ENCODE measurements around the gene FRMD4A. TPM values are rescaled to one million over a fixed set of nuclear protein-coding genes. Genes with fewer than 3 reads are reported as not detected.
"Not testable (repeated sequence)": the region's sequence is repeated elsewhere in the genome, so short reads cannot be mapped to it uniquely, and the experiment has no call there.

FRMD4A gene
- total RNA-seq, 2 experiments from 2014 or later = 0.88 to 1.4 TPM

GRCh38 chr10:13839030-13839429, 491.7 kb downstream of the FRMD4A start:
- POLR2A ChIA-PET = no interaction called here
- Mint-ChIP-seq H3K4me1 (no peaks in the 10 kb centered on the region), H3K27me3 (peaks cover 6% of the 10 kb centered on the region), H3K27ac (no peak overlapping the region), H3K4me3 (no peak overlapping the region), H3K9me3 (peaks cover 4% of the 10 kb centered on the region), H3K36me3 (no peaks in the 10 kb centered on the region)
- DNase-seq (no peak), ATAC-seq (ENCODE audit: low read depth) (no peak)

DNA sequence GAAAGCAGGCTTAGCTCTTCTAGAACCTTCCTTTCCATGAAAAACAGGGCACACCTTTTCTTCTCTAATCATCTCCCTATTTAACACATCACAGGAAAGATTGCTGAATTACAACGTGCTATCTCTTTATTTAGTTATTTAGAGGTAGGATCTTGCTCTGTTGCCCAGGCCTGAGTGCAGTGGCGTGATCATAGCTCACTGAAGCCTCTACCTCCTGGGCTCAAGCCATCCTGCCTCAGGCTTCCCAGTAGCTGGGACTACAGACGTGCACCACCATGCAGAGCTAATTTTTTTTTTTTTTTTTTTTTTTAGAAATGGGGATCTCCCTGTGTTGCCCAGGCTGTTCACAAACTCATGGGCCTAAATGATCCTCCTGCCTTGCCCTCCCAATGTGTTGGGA, 492.8 kb downstream of the FRMD4A start:
- no peaks in the 10 kb centered on the region for H3K4me1 Mint-ChIP-seq
- H3K9me3 Mint-ChIP-seq = peaks cover 4% of the 10 kb centered on the region
- H3K27me3 Mint-ChIP-seq = peaks cover 6% of the 10 kb centered on the region
- H3K4me3 Mint-ChIP-seq = no peak overlapping the region
- H3K36me3 Mint-ChIP-seq = no peaks in the 10 kb centered on the region
- ATAC-seq (ENCODE audit: low read depth) (no peak), DNase-seq (no peak)
- H3K27ac Mint-ChIP-seq = no peak overlapping the region
- POLR2A ChIA-PET = interaction anchor here (0.6 kb wide), 1 partner anchor 125 kb away, joined by 3 read pairs; no protein-coding TSS in a partner anchor

DNA sequence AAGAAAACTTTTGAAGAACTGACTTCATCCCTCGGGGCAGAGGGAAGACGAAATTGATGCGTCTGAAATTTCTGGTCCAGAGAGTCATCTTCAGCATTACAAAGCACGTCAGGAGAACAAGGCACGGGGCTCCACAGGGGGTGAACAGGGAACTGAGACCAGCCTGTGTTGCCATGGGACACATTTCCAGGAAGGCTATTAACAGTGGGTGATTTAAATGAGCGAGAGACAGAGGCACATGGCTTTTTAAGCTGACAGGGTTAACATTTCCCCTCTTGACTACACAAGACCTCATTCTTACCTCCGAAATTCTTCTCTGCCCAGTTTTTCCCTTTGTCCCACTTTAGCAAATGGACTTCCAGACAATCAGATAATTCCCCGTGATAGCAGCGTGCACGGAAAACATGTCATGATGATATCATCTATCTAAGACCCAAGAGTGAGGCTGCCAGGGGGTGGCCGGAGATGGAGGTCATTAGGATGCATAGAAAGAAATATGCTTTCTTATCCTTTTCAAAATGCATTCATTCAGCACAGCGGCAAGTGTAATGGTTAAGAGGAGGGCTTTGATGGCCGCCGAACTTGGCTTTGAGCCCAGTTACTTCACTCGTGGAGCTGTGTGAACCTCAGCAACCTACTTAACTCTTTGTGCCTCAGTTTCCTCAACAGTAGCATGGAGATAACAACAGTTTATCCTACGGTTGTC, 496.0 kb downstream of the FRMD4A start:
- Mint-ChIP-seq H3K4me1 (peaks cover 5% of the 10 kb centered on the region), H3K9me3 (no peaks in the 10 kb centered on the region), H3K27me3 (peaks cover 6% of the 10 kb centered on the region), H3K27ac (no peak overlapping the region), H3K4me3 (no peak overlapping the region), H3K36me3 (peaks cover 2% of the 10 kb centered on the region)
- DNase-seq = no peak
- POLR2A ChIA-PET = interaction anchor here (0.6 kb wide), 1 partner anchor 33 kb away, joined by 3 read pairs; no protein-coding TSS in a partner anchor
- ATAC-seq (ENCODE audit: low read depth) = no peak

DNA sequence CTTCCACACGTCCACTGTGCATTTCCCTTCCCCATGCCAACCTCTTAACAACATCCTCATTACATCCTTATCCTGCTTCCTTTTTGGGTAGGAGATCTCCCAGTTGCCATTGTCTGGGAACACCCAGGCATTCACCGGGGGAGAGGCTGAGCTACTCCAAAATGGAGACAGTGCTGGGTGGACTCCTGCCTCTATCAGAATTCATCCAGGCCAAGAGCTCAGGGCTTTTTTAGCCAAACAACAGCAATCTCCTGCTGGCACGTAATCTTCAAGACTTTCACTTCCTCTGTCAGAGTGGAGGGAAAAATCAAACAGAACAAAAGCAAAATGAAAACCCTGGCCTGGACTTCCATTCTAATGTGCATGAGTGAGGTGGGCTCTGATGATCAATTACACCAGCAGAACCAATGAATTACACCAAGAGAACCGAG, 499.0 kb downstream of the FRMD4A start:
- DNase-seq (no peak), ATAC-seq (ENCODE audit: low read depth) (no peak)
- Mint-ChIP-seq H3K27me3 (peaks cover 4% of the 10 kb centered on the region), H3K4me1 (peaks cover 5% of the 10 kb centered on the region), H3K9me3 (no peaks in the 10 kb centered on the region), H3K27ac (no peak overlapping the region), H3K36me3 (peaks cover 2% of the 10 kb centered on the region), H3K4me3 (no peak overlapping the region)
- POLR2A ChIA-PET = no interaction called here

- POLR2A ChIA-PET = no interaction called here
- H3K4me3 Mint-ChIP-seq = no peak overlapping the region
- no peak overlapping the region for H3K27ac Mint-ChIP-seq
- H3K36me3 Mint-ChIP-seq = peaks cover 2% of the 10 kb centered on the region
- H3K9me3 Mint-ChIP-seq = no peaks in the 10 kb centered on the region
- peaks cover 4% of the 10 kb centered on the region for H3K27me3 Mint-ChIP-seq
- DNase-seq (no peak), ATAC-seq (ENCODE audit: low read depth) (no peak)
- peaks cover 5% of the 10 kb centered on the region for H3K4me1 Mint-ChIP-seq
Observed at GRCh38 chr10:13830385-13830784, 500.3 kb downstream of the FRMD4A start.

GRCh38 chr10:13829790-13830189, 500.9 kb downstream of the FRMD4A start:
- DNase-seq = no peak
- Mint-ChIP-seq H3K9me3 (no peaks in the 10 kb centered on the region), H3K4me3 (no peak overlapping the region), H3K36me3 (peaks cover 2% of the 10 kb centered on the region), H3K4me1 (peaks cover 5% of the 10 kb centered on the region), H3K27me3 (peaks cover 2% of the 10 kb centered on the region), H3K27ac (no peak overlapping the region)
- POLR2A ChIA-PET = no interaction called here
- ATAC-seq (ENCODE audit: low read depth) = no peak

- H3K9me3 Mint-ChIP-seq; H3K4me3 Mint-ChIP-seq; H3K27ac Mint-ChIP-seq; H3K36me3 Mint-ChIP-seq; H3K27me3 Mint-ChIP-seq; ATAC-seq (ENCODE audit: low read depth); H3K4me1 Mint-ChIP-seq; DNase-seq; POLR2A ChIA-PET: not testable (repeated sequence)
Observed at GRCh38 chr10:13828284-13828683, 502.4 kb downstream of the FRMD4A start.

GRCh38 chr10:13827076-13827797, 503.5 kb downstream of the FRMD4A start:
- POLR2A ChIA-PET = no interaction called here
- ATAC-seq (ENCODE audit: low read depth) (no peak), DNase-seq (no peak)
- no peak overlapping the region for H3K4me3 Mint-ChIP-seq
- peaks cover 2% of the 10 kb centered on the region for H3K36me3 Mint-ChIP-seq
- H3K9me3 Mint-ChIP-seq = no peaks in the 10 kb centered on the region
- no peak overlapping the region for H3K27ac Mint-ChIP-seq
- peaks cover 5% of the 10 kb centered on the region for H3K4me1 Mint-ChIP-seq
- peaks cover 2% of the 10 kb centered on the region for H3K27me3 Mint-ChIP-seq

GRCh38 chr10:13823709-13824405, 506.9 kb downstream of the FRMD4A start:
- no peak overlapping the region for H3K4me3 Mint-ChIP-seq
- peaks cover 2% of the 10 kb centered on the region for H3K27me3 Mint-ChIP-seq
- POLR2A ChIA-PET = no interaction called here
- peaks cover 4% of the 10 kb centered on the region for H3K9me3 Mint-ChIP-seq
- no peak for DNase-seq
- H3K27ac Mint-ChIP-seq = no peak overlapping the region
- H3K4me1 Mint-ChIP-seq = peaks cover 8% of the 10 kb centered on the region
- no peak for ATAC-seq (ENCODE audit: low read depth)
- peaks cover 1% of the 10 kb centered on the region for H3K36me3 Mint-ChIP-seq

DNA sequence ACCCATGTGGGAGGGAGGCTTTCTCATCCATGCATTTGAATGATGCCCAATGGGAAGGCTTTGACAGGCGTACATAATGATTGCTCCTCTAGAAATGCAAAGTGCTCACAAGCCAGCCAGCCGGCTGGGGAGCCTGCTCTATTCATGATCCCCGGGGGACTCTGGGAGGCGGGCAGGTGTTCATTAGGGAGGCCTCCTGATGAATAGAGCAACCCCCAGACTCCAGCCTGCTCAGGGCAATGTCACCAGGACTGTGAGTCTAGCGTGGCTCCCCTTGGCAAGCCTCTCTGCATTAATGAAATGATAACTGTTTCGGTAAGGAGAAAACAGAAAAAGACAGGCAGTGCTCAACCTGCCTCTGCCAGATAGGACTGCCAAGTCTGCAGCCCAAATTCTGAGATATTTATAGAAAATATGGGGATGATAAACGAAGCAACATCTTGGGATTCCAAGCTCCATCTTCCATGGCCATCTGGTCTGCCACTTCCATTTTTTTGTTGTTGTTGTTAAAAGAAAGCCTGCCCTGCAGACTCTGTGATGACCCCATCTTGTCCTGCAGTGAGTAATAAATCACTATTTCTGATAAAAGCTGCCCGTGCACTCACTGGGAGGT, 507.5 kb downstream of the FRMD4A start:
- H3K4me3 Mint-ChIP-seq = no peak overlapping the region
- peaks cover 2% of the 10 kb centered on the region for H3K27me3 Mint-ChIP-seq
- ATAC-seq (ENCODE audit: low read depth) (no peak), DNase-seq (no peak)
- H3K4me1 Mint-ChIP-seq = peaks cover 8% of the 10 kb centered on the region
- POLR2A ChIA-PET = no interaction called here
- H3K9me3 Mint-ChIP-seq = peaks cover 6% of the 10 kb centered on the region
- peaks cover 1% of the 10 kb centered on the region for H3K36me3 Mint-ChIP-seq
- no peak overlapping the region for H3K27ac Mint-ChIP-seq

- Mint-ChIP-seq H3K27me3 (peaks cover 2% of the 10 kb centered on the region), H3K4me3 (no peak overlapping the region), H3K9me3 (peaks cover 9% of the 10 kb centered on the region), H3K36me3 (peaks cover 1% of the 10 kb centered on the region), H3K27ac (no peak overlapping the region), H3K4me1 (peaks cover 8% of the 10 kb centered on the region)
- DNase-seq (no peak), ATAC-seq (ENCODE audit: low read depth) (no peak)
- POLR2A ChIA-PET = no interaction called here
Observed at GRCh38 chr10:13822490-13822889, 508.2 kb downstream of the FRMD4A start.

GRCh38 chr10:13820964-13821337, 509.8 kb downstream of the FRMD4A start:
- Mint-ChIP-seq H3K36me3 (peaks cover 1% of the 10 kb centered on the region), H3K4me3 (no peak overlapping the region), H3K27ac (no peak overlapping the region), H3K9me3 (peaks cover 14% of the 10 kb centered on the region), H3K4me1 (peaks cover 8% of the 10 kb centered on the region), H3K27me3 (peaks cover 2% of the 10 kb centered on the region)
- ATAC-seq (ENCODE audit: low read depth) (no peak), DNase-seq (no peak)
- POLR2A ChIA-PET = no interaction called here

DNA sequence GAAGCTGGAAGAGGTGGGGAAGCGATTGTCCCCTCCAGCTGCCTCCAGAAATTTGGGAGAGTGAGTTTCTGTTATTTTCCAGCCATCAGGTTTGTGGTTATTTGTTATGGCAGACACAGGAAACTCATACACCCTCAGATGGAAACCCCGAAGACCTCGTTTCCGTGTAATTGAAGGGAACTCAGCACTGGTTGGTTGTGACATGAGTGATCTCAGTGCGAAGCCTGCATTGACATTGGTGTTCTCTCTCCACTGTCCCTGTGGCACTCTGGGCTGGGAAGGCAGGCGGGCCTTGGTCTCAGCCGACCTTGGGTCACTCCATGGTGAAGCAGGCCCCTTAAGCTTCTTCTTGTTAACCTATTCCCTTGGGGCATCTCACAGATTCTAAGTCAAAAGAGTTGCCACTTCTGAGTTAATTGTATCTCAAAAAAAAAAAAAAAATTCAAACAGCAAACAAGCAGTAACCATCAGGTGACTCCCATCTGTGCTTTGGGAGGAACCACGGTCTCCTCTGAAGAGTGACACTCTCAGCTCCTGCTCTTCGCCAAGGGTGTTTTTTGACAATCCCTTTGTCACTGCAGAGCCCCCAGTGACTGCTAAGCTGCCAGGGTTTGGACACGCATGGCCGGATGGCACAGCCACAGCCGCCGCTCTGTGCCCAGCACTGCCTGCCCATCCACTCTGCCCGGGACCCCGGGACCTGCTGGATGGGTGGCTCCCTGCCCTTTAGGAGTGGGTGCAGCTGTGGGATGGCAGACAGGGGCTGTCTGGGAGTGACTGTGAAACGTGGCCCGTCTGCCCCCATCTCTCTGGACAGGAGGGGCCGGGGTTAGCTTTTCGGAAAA, 510.4 kb downstream of the FRMD4A start:
- DNase-seq (no peak), ATAC-seq (ENCODE audit: low read depth) (peak; percentile 67)
- H3K9me3 Mint-ChIP-seq = peaks cover 15% of the 10 kb centered on the region
- H3K27me3 Mint-ChIP-seq = no peaks in the 10 kb centered on the region
- peaks cover 8% of the 10 kb centered on the region for H3K4me1 Mint-ChIP-seq
- POLR2A ChIA-PET = no interaction called here
- H3K36me3 Mint-ChIP-seq = peaks cover 2% of the 10 kb centered on the region
- no peak overlapping the region for H3K27ac Mint-ChIP-seq
- H3K4me3 Mint-ChIP-seq = no peak overlapping the region

Data from activated naive CD8-positive, alpha-beta T cell treated with anti-CD3 and anti-CD28 coated beads, Interleukin-2, amount 10 ng/mL, durations not matched to agents 7 days and 5 days (primary cell).